Right atrium auricular region (tissue), 2 donors: ENCODE measurements around the gene RLBP1. TPM values are rescaled to one million over a fixed set of nuclear protein-coding genes. Genes with fewer than 3 reads are reported as not detected.
"Not testable (repeated sequence)": the region's sequence is repeated elsewhere in the genome, so short reads cannot be mapped to it uniquely, and the experiment has no call there.

Experiments
- DNase-seq: peaks from one replicate; pipeline ENCODE4 v3.0.0-alpha.2; 2019; ENCODE audit warnings: low spot score
- H3K27ac ChIP-seq, 2 donors: fragments of 200-600 bp; sonication (generic); 1 replicate in 1 of 2; 2 replicates in 1 of 2; pipeline ENCODE4 v1.5.1; 2016 to 2019
- H3K27me3 ChIP-seq, 2 donors: fragments of 200-600 bp; sonication (generic); one replicate each; pipeline versions ENCODE4 v1.5.1 to v1.6.0; 2017 to 2019
- H3K36me3 ChIP-seq: fragments of 200-600 bp; sonication (generic); one replicate; pipeline ENCODE4 v1.5.1; 2016
- H3K4me1 ChIP-seq, 2 donors: fragments of 200-600 bp; sonication (generic); one replicate each; pipeline versions ENCODE4 v1.5.1 to v1.6.0; 2017 to 2019
- H3K4me3 ChIP-seq, 2 donors: fragments of 200-600 bp; sonication (generic); 1 replicate in 1 of 2; 2 replicates in 1 of 2; pipeline ENCODE4 v1.5.1; 2017 to 2019; ENCODE audit warnings: mild to moderate bottlenecking in 1 of 2, moderate library complexity in 1 of 2
- H3K9me3 ChIP-seq, 2 donors: fragments of 200-600 bp; sonication (generic); one replicate each; pipeline ENCODE4 v1.5.1; 2019
- total RNA-seq, 2 donors: library from RNA; depleted of rRNA; stranded (reverse); fragments of >200 nt; gene quantifications; one replicate each; pipeline ENCODE4 v1.1.0, GENCODE V29; 2016
- TF ChIP-seq, protein P1 (sequence below), 2 donors: fragments of 200-600 bp; sonication (generic); IDR thresholded peaks; one replicate each; pipeline ENCODE4 v1.5.1; 2019; ENCODE audit warnings: antibody characterized with exemption in 2 of 2

RLBP1 gene
- total RNA-seq, 2 donors from 2014 or later: not detected

DNA sequence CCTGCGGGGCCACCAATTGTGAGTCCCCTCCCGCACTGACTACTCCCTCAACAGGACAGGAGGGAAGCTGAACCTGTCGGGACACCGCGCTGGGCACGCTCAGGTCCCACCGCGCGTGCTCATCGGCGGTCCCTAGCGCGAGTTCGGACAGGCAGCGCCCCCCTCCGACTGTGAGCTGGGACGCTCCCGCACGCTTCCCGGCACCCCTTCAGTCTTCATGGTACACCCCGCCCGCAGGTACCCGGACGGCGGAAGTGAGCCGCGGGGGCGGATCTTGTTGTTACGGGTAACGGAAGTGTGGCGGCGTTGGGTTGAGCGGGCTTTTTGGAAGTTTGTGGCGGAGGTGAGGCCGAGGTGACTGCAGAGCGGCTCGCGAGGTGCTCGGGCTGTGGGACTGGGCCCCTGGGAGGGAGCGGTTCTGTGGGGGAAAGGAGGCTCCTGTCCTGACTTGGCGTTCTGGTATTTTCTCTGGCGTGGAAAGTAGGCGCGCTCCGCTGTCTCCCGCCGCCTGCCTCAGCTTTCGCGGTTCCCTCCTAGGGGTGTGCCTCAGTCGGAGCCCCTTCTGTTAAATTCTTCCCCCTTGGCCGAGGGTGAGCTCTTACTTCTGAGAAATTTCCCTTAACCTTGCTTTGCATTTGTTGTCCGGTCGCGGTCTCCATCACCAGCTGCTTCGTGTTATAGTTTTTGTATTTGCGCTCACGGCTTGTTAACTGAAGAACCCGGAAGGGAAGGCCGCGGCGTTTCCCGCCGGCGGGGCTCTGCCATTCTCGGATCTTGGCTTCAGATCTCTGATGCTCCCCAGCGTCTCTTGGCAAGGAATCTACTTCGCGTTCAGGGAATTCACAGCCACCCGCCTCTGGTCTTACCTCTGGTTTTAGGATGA, 22.6 kb upstream of the RLBP1 start, which contains the start of gene FANCI:
Gene FANCI (plus strand): TSS at position 289 of the 883 bp plus-strand sequence. CDS start 3,669 bp downstream, outside the sequence.
- TF ChIP-seq, protein P1, sequence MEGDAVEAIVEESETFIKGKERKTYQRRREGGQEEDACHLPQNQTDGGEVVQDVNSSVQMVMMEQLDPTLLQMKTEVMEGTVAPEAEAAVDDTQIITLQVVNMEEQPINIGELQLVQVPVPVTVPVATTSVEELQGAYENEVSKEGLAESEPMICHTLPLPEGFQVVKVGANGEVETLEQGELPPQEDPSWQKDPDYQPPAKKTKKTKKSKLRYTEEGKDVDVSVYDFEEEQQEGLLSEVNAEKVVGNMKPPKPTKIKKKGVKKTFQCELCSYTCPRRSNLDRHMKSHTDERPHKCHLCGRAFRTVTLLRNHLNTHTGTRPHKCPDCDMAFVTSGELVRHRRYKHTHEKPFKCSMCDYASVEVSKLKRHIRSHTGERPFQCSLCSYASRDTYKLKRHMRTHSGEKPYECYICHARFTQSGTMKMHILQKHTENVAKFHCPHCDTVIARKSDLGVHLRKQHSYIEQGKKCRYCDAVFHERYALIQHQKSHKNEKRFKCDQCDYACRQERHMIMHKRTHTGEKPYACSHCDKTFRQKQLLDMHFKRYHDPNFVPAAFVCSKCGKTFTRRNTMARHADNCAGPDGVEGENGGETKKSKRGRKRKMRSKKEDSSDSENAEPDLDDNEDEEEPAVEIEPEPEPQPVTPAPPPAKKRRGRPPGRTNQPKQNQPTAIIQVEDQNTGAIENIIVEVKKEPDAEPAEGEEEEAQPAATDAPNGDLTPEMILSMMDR (IDR thresholded peaks at IDR 0.05): peak; percentile 45 to 72
- peak within 1 kb of the TSS; percentile 63 to 84 for H3K4me3 ChIP-seq
- no peaks in the 10 kb centered on the region for H3K9me3 ChIP-seq
- no peaks in the 10 kb centered on the region for H3K27me3 ChIP-seq
- peak within 1 kb of the TSS; percentile 46 to 69 for H3K27ac ChIP-seq
- DNase-seq: peak; percentile 92
- H3K36me3 ChIP-seq: no peaks in the 10 kb centered on the region
- H3K4me1 ChIP-seq: peaks cover 0 to 18% of the 10 kb centered on the region in 2 donors

DNA sequence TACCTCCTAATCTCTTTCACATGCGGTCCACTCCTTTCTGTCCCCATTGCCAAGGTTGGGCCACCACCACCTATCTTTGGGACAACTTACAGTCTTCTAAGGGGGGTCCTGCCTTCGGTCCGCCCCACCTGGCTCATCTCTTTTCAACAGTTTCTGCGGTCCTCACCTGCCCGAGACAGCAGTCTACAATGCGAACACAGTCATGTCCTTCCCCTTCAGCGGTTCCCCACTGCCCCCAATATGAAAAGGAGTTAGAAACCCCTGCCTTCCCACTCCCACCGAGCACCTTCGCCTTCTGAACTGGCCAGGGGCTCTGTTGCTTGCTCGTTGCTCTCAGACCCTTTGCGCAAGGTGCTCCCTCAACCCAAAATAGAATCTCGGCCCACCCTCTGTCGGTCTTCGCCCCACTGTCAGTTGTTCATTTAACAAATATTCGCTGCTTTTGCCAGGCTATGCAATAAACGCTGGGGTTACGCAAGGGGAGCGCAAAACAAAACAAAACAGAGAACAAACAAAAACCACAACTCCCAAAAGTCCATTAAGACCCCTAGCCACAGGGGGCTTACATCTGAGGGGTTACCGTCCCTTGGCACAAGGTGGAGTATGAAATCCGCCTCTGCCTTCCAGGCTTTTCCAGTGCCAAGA, 21.8 kb upstream of the RLBP1 start:
- Histone ChIP-seq H3K27me3 (no peaks in the 10 kb centered on the region), H3K36me3 (no peaks in the 10 kb centered on the region), H3K4me1 (peaks cover 0 to 18% of the 10 kb centered on the region in 2 donors), H3K27ac (peak overlapping the region; percentile 46 to 69), H3K9me3 (no peaks in the 10 kb centered on the region), H3K4me3 (peak overlapping the region; percentile 63 to 84)
- no peak for DNase-seq
- TF ChIP-seq, protein P1 (IDR thresholded peaks at IDR 0.05): no peak

DNA sequence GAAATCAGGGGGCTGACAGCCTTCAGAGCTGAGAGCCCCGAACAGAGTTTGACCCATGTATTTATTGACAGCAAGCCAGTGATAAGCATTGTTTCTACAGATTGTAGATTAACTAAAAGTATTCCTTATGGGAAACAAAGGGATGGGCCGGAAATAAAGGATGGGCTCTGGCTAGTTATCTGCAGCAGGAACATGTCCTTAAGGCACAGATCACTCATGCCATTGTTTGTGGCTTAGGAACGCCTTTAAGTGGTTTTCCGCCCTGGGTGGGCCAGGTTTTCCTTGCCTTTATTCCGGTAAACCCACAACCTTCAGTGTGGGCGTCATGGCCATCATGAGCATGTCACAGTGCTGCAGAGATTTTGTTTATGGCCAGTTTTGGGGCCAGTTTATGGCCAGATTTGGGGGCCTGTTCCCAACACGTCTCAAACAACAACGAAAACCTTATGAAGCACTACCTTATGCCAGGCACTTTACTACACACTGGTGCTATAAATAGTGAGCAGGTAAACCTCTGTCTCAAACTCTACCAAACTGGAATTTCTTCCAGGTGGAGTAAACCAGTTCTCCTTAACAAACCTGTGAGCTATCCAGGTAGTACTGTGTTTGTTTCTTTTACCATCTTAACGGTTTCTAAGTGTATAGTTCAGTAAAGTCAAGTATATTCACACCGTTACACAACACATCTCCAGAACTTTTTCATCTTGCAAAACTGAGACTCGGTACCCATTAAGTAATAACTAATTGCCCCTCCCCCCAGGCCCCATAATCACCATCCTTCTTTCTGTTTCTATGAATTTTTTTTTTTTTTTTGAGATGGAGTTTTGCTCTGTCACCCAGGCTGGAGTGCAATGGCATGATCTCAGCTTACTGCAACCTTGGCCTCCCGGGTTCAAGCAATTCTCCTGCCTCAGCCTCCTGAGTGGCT, 18.8 kb upstream of the RLBP1 start:
- not testable (repeated sequence) for H3K9me3 ChIP-seq, DNase-seq, H3K27ac ChIP-seq, H3K4me3 ChIP-seq, H3K36me3 ChIP-seq, H3K27me3 ChIP-seq
- H3K4me1 ChIP-seq: peaks cover 0 to 18% of the 10 kb centered on the region in 2 donors

DNA sequence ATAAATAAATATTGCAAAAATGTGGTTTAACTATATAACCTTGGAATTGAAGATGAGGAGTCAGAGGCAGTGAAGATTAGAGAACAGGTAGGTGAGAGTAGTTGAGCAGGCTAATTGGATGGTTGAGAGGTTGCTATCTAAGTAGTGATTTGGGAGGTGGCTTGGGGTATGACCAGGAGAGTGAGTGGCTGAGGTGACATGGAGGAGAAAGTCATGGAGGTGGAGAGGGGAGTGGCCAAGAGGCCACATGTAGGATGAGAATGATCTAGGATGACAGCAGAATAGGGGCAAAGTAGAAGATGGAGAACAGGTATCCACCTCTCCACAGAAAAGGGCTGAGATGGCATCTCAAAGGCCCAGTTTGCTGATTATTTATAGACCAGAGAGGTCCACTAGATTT, 10.5 kb upstream of the RLBP1 start:
- TF ChIP-seq, protein P1 (IDR thresholded peaks at IDR 0.05): no peak
- DNase-seq: no peak
- H3K4me3 ChIP-seq: no peak overlapping the region

DNA sequence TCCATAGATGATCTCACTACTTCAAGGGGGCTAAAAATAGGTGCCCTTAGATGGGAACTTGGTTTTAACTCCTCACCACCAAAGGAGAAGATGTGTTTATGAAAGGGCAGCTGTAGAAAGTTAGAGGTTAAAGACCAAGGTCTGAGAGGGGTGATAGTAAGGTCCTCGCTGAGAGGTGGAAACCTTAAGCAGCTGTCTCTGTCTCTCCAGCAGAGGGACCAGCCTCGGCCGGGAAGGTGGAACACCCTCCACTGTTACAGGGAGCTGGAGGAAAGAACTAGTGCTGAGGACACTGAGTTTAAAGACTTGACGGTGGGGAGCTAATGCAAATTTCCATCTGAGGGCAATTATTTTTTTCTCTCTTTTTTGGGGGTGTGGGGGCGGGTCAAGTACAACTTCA, 8.9 kb upstream of the RLBP1 start:
- H3K27ac ChIP-seq: no peak overlapping the region
- TF ChIP-seq, protein P1 (IDR thresholded peaks at IDR 0.05): no peak
- no peaks in the 10 kb centered on the region for H3K36me3 ChIP-seq
- no peaks in the 10 kb centered on the region for H3K4me1 ChIP-seq
- no peak overlapping the region for H3K4me3 ChIP-seq
- H3K9me3 ChIP-seq: no peaks in the 10 kb centered on the region
- DNase-seq: no peak
- H3K27me3 ChIP-seq: no peaks in the 10 kb centered on the region

More for the DNA sequence above, 10.5 kb upstream of the RLBP1 start:
- no peaks in the 10 kb centered on the region for H3K27me3 ChIP-seq
- H3K36me3 ChIP-seq: no peaks in the 10 kb centered on the region
- H3K4me1 ChIP-seq: no peaks in the 10 kb centered on the region
- H3K9me3 ChIP-seq: no peaks in the 10 kb centered on the region
- H3K27ac ChIP-seq: no peak overlapping the region
